OCI-LY7 (cell line): ENCODE results near the gene LAMA2. TPM values are rescaled to one million over a fixed set of nuclear protein-coding genes. Genes with fewer than 3 reads are reported as not detected.
A peak's percentile ranks its signal among the peaks of the same experiment; 100 is the strongest.

Experiments
- BruUV-seq: library from RNA; stranded (reverse); fragments of 400-500 nt; replicated peaks from 2 replicates; lab custom pipeline; 2021; lab: Mats Ljungman, UMichigan
- CTCF ChIA-PET: fragments of 300-600 bp; sonication (Branson Sonifier 250); formaldehyde crosslinking; loops from one replicate; lab custom pipeline; 2022; ENCODE audit warnings: antibody characterized with exemption; ENCODE audit not compliant: unreplicated experiment; lab: Charles Lee
- POLR2A ChIA-PET: fragments of 300-600 bp; sonication (Branson Sonifier 250); formaldehyde crosslinking; loops from one replicate; lab custom pipeline; 2022; ENCODE audit warnings: antibody characterized with exemption; lab: Charles Lee
- DNase-seq: peaks from one replicate; pipeline ENCODE4 v3.0.0-alpha.2; 2015; ENCODE audit warnings: low spot score
- H2AFZ ChIP-seq: fragments of 200-600 bp; sonication (generic), shearing (Covaris generic); 2 replicates; pipeline ENCODE4 v1.6.1; 2014; ENCODE audit warnings: mild to moderate bottlenecking, antibody characterized with exemption, low read length, moderate library complexity
- H3K27ac ChIP-seq: fragments of 200-600 bp; sonication (generic); 2 replicates; pipeline ENCODE4 v1.5.1; 2014; ENCODE audit warnings: mixed run types, low read depth, mild to moderate bottlenecking, moderate library complexity, low read length, inconsistent platforms; ENCODE audit not compliant: poor library complexity, severe bottlenecking
- H3K36me3 ChIP-seq: fragments of 200-600 bp; sonication (generic); 2 replicates; pipeline ENCODE4 v1.6.1; 2014; ENCODE audit warnings: mild to moderate bottlenecking, antibody characterized with exemption, low read length, moderate library complexity, mixed read lengths; ENCODE audit not compliant: insufficient read depth
- H3K4me1 ChIP-seq: fragments of 200-600 bp; sonication (generic); 2 replicates; pipeline ENCODE4 v1.5.1; 2014; ENCODE audit warnings: mild to moderate bottlenecking, low read length; ENCODE audit not compliant: insufficient read depth, poor library complexity, severe bottlenecking
- H3K4me2 ChIP-seq: fragments of 200-600 bp; sonication (generic); 2 replicates; pipeline ENCODE4 v1.6.1; 2014; ENCODE audit warnings: mild to moderate bottlenecking, low read length
- H3K4me3 ChIP-seq: fragments of 200-600 bp; sonication (generic); 2 replicates; pipeline ENCODE4 v1.5.1; 2014; ENCODE audit warnings: mild to moderate bottlenecking, low read depth, low read length; ENCODE audit not compliant: poor library complexity, severe bottlenecking
- H3K79me2 ChIP-seq: fragments of 200-600 bp; sonication (generic); 2 replicates; pipeline ENCODE4 v1.6.1; 2016; ENCODE audit warnings: low read depth, mild to moderate bottlenecking, low read length, moderate library complexity, mixed read lengths; ENCODE audit not compliant: insufficient read depth
- H3K9me2 ChIP-seq: fragments of 200-600 bp; sonication (generic); 2 replicates; pipeline ENCODE4 v1.6.1; 2016; ENCODE audit warnings: mild to moderate bottlenecking, low read length, mixed read lengths; ENCODE audit not compliant: insufficient read depth
- H3K9me3 ChIP-seq: fragments of 200-600 bp; sonication (generic); 2 replicates; pipeline ENCODE4 v1.6.1; 2014; ENCODE audit warnings: mild to moderate bottlenecking, mixed run types, low read length, mixed read lengths
- H4K20me1 ChIP-seq: fragments of 200-600 bp; sonication (generic); 2 replicates; pipeline ENCODE4 v1.6.1; 2014; ENCODE audit warnings: mild to moderate bottlenecking, antibody characterized with exemption, low read length, moderate library complexity, mixed read lengths; ENCODE audit not compliant: insufficient read depth
- CTCF ChIP-seq: fragments of 200-600 bp; sonication (generic); conservative IDR thresholded peaks from 2 replicates; pipeline ENCODE4 v1.5.1; 2014; ENCODE audit warnings: mild to moderate bottlenecking, antibody characterized with exemption, low read length, moderate library complexity, mixed read lengths
- EZH2phosphoT487 ChIP-seq: fragments of 200-600 bp; sonication (generic); IDR thresholded peaks from 2 replicates; pipeline ENCODE4 v1.6.1; 2018; ENCODE audit warnings: low read depth, borderline replicate concordance, mild to moderate bottlenecking, mixed run types, antibody characterized with exemption, low read length, moderate library complexity, mixed read lengths
- intact Hi-C: fragments of 100-400 bp; cut with micrococcal nuclease; formaldehyde crosslinking; loops from one replicate; pipeline ENCODE4 v1.10.0; 2022; ENCODE audit not compliant: unreplicated experiment
- total RNA-seq, 2 experiments: library from RNA; depleted of rRNA in 1 of 2; stranded (reverse); fragments of >200 nt in 1 of 2; shearing (Covaris generic) in 1 of 2; gene quantifications; 2 replicates each; pipeline ENCODE4 v1.2.3, GENCODE V29; 2014 to 2022

LAMA2 gene
- total RNA-seq, 2 experiments from 2014 or later = not detected

- Histone ChIP-seq H3K36me3 (no peaks in the 10 kb centered on the region), H3K79me2 (no peaks in the 10 kb centered on the region), H3K4me3 (no peak overlapping the region), H2AFZ (no peak overlapping the region), H3K4me2 (no peak overlapping the region), H3K4me1 (peaks cover 5% of the 10 kb centered on the region), H3K27ac (no peak overlapping the region), H3K9me3 (no peaks in the 10 kb centered on the region), H3K9me2 (no peaks in the 10 kb centered on the region), H4K20me1 (no peaks in the 10 kb centered on the region)
- TF ChIP-seq CTCF = no peak
- TF ChIP-seq EZH2phosphoT487 = no peak
- DNase-seq = no peak
- POLR2A ChIA-PET = interaction anchor here (0.6 to 1.2 kb wide), 2 partner anchors 17 to 561 kb away, joined by 3 read pairs; no protein-coding TSS in a partner anchor
- CTCF ChIA-PET = interaction anchor here (0.6 kb wide), 1 partner anchor 31 kb away, joined by 3 read pairs; no protein-coding TSS in a partner anchor
- no TSS peak for BruUV-seq
- intact Hi-C loops = no loop called here
Observed at GRCh38 chr6:129368076-129368475, 485.1 kb downstream of the LAMA2 start.

GRCh38 chr6:129368970-129369369 is 486.0 kb downstream of the LAMA2 start:
- no peak overlapping the region for H2AFZ ChIP-seq
- no peaks in the 10 kb centered on the region for H3K9me3 ChIP-seq
- no peak for TF ChIP-seq EZH2phosphoT487
- no peak for TF ChIP-seq CTCF
- BruUV-seq = no TSS peak
- intact Hi-C loops = no loop called here
- no peak overlapping the region for H3K27ac ChIP-seq
- no peaks in the 10 kb centered on the region for H3K36me3 ChIP-seq
- no peak overlapping the region for H3K4me2 ChIP-seq
- H4K20me1 ChIP-seq = no peaks in the 10 kb centered on the region
- DNase-seq = no peak
- CTCF ChIA-PET = no interaction called here
- no peaks in the 10 kb centered on the region for H3K79me2 ChIP-seq
- no peak overlapping the region for H3K4me3 ChIP-seq
- H3K4me1 ChIP-seq = peaks cover 5% of the 10 kb centered on the region
- no peaks in the 10 kb centered on the region for H3K9me2 ChIP-seq
- POLR2A ChIA-PET = no interaction called here

GRCh38 chr6:129369737-129370136 is 486.8 kb downstream of the LAMA2 start:
- intact Hi-C loops = loop anchor here (5.0 kb wide), 1 partner anchor 642 kb away; no protein-coding TSS in a partner anchor
- H4K20me1 ChIP-seq = no peaks in the 10 kb centered on the region
- CTCF ChIA-PET = interaction anchor here (0.5 kb wide), 1 partner anchor 132 kb away, joined by 3 read pairs; no protein-coding TSS in a partner anchor
- no peaks in the 10 kb centered on the region for H3K9me3 ChIP-seq
- POLR2A ChIA-PET = interaction anchor here (0.7 kb wide), 1 partner anchor 61 kb away, joined by 3 read pairs; no protein-coding TSS in a partner anchor
- H3K9me2 ChIP-seq = no peaks in the 10 kb centered on the region
- no peak overlapping the region for H3K4me3 ChIP-seq
- H2AFZ ChIP-seq = peak overlapping the region; percentile 4; the same call in 1 of the 2 replicates
- H3K4me1 ChIP-seq = peaks cover 3% of the 10 kb centered on the region
- H3K4me2 ChIP-seq = no peak overlapping the region
- no peak for DNase-seq
- no peaks in the 10 kb centered on the region for H3K36me3 ChIP-seq
- no TSS peak for BruUV-seq
- H3K27ac ChIP-seq = no peak overlapping the region
- TF ChIP-seq CTCF (no peak), EZH2phosphoT487 (no peak)
- H3K79me2 ChIP-seq = no peaks in the 10 kb centered on the region
